Hepatocyte (in vitro differentiated cells): ENCODE data around the gene MFAP2. TPM values are rescaled to one million over a fixed set of nuclear protein-coding genes. Genes with fewer than 3 reads are reported as not detected.

Source experiments
- DNase-seq: peaks from one replicate; pipeline ENCODE4 v3.0.0-alpha.2; 2016; ENCODE audit warnings: low spot score
- H2AFZ ChIP-seq: fragments of 200-600 bp; sonication (generic); 2 replicates; pipeline ENCODE4 v1.6.0; 2016; ENCODE audit warnings: antibody characterized with exemption, mild to moderate bottlenecking
- H3K27ac ChIP-seq: fragments of 200-600 bp; sonication (generic); 2 replicates; pipeline ENCODE4 v1.5.1; 2016; ENCODE audit warnings: mild to moderate bottlenecking
- H3K27me3 ChIP-seq: fragments of 200-600 bp; sonication (generic); 2 replicates; pipeline ENCODE4 v1.6.1; 2016
- H3K36me3 ChIP-seq: fragments of 200-600 bp; sonication (generic); replicated peaks from 2 replicates; pipeline ENCODE4 v1.5.1; 2016; ENCODE audit warnings: low read depth; ENCODE audit not compliant: insufficient read depth
- H3K4me1 ChIP-seq: fragments of 200-600 bp; sonication (generic); 2 replicates; pipeline ENCODE4 v1.5.1; 2016; ENCODE audit warnings: mild to moderate bottlenecking, moderate library complexity; ENCODE audit not compliant: insufficient read depth
- H3K4me2 ChIP-seq: fragments of 200-600 bp; sonication (generic); 2 replicates; pipeline ENCODE4 v1.6.0; 2016
- H3K4me3 ChIP-seq: fragments of 200-600 bp; sonication (generic); 2 replicates; pipeline ENCODE4 v1.5.1; 2016; ENCODE audit warnings: mild to moderate bottlenecking
- H3K79me2 ChIP-seq: fragments of 200-600 bp; sonication (generic); 2 replicates; pipeline ENCODE4 v1.6.0; 2017; ENCODE audit warnings: mild to moderate bottlenecking
- H3K9me2 ChIP-seq: fragments of 200-600 bp; sonication (generic); replicated peaks from 2 replicates; pipeline ENCODE4 v1.6.0; 2017; ENCODE audit warnings: mild to moderate bottlenecking; ENCODE audit not compliant: insufficient read depth
- H3K9me3 ChIP-seq: fragments of 200-600 bp; sonication (generic); 2 replicates; pipeline ENCODE4 v1.5.1; 2016; ENCODE audit warnings: low read depth, mild to moderate bottlenecking
- H4K20me1 ChIP-seq: fragments of 200-600 bp; sonication (generic); 2 replicates; pipeline ENCODE4 v1.6.0; 2016; ENCODE audit warnings: mild to moderate bottlenecking; ENCODE audit not compliant: insufficient read depth, poor library complexity, severe bottlenecking
- CTCF ChIP-seq: fragments of 200-600 bp; sonication (generic); IDR thresholded peaks from 2 replicates; pipeline ENCODE4 v1.5.1; 2016; ENCODE audit warnings: antibody characterized with exemption, mild to moderate bottlenecking; ENCODE audit not compliant: poor library complexity
- EZH2 ChIP-seq: fragments of 200-600 bp; sonication (generic); IDR thresholded peaks from 2 replicates; pipeline ENCODE4 v1.6.1; 2016; ENCODE audit warnings: antibody characterized with exemption, mild to moderate bottlenecking, borderline replicate concordance
- EZH2phosphoT487 ChIP-seq: fragments of 200-600 bp; sonication (generic); IDR thresholded peaks from one replicate; pipeline ENCODE4 v1.6.1; 2018; ENCODE audit warnings: antibody characterized with exemption, mild to moderate bottlenecking, low read depth, moderate library complexity; ENCODE audit not compliant: unreplicated experiment, severe bottlenecking
- WGBS: methylation state at CpG from one replicate; pipeline ENCODE4 v1.1.6; 2016; ENCODE audit warnings: low lambda C conversion rate; ENCODE audit errors: missing lambda C conversion rate; 5-methylcytosine and 5-hydroxymethylcytosine counted together
- polyA plus RNA-seq: library from polyadenylated mRNA; unstranded; fragments of >200 nt; fragmentation: Nextera tagmentation; extraction: Ambion mirVana; gene quantifications from 2 replicates; pipeline ENCODE4 v1.2.1, GENCODE V29; 2016
- total RNA-seq: library from RNA; depleted of rRNA; stranded (reverse); fragments of >200 nt; gene quantifications from 2 replicates; pipeline ENCODE4 v1.2.3, GENCODE V29; 2014

The MFAP2 gene
- total and polyA plus RNA-seq, 2 experiments from 2014 or later, result 172 to 551 TPM

- Histone ChIP-seq H3K9me3 (no peaks in the 10 kb centered on the region), H3K4me3 (no peak overlapping the region), H3K4me1 (no peaks in the 10 kb centered on the region), H3K79me2 (no peaks in the 10 kb centered on the region), H3K27me3 (no peaks in the 10 kb centered on the region), H3K4me2 (no peak overlapping the region), H4K20me1 (no peaks in the 10 kb centered on the region), H2AFZ (no peak overlapping the region), H3K36me3 (no peaks in the 10 kb centered on the region), H3K27ac (no peak overlapping the region), H3K9me2 (no peaks in the 10 kb centered on the region)
- TF ChIP-seq EZH2phosphoT487 (no peak), EZH2 (no peak), CTCF (no peak)
- 97% methylated on average over 19 of the region's 19 CpGs for WGBS
- DNase-seq, result no peak
Measured at GRCh38 chr1:17001760-17002523, 21.5 kb upstream of the MFAP2 start.

GRCh38 chr1:16999863-17000262 lies 19.4 kb upstream of the MFAP2 start:
- DNase-seq, result no peak
- no peaks in the 10 kb centered on the region for H3K27me3 ChIP-seq
- no peak overlapping the region for H2AFZ ChIP-seq
- no peaks in the 10 kb centered on the region for H3K9me2 ChIP-seq
- H3K36me3 ChIP-seq, result no peaks in the 10 kb centered on the region
- no peak overlapping the region for H3K4me2 ChIP-seq
- no peak overlapping the region for H3K27ac ChIP-seq
- H3K4me3 ChIP-seq, result no peak overlapping the region
- WGBS, result 85% methylated on average over 8 of the region's 8 CpGs
- H3K9me3 ChIP-seq, result no peaks in the 10 kb centered on the region
- H3K79me2 ChIP-seq, result no peaks in the 10 kb centered on the region
- no peaks in the 10 kb centered on the region for H3K4me1 ChIP-seq
- no peak for TF ChIP-seq EZH2phosphoT487
- no peak for TF ChIP-seq CTCF
- TF ChIP-seq EZH2, result no peak
- H4K20me1 ChIP-seq, result no peaks in the 10 kb centered on the region

- no peaks in the 10 kb centered on the region for H3K79me2 ChIP-seq
- no peak overlapping the region for H3K4me3 ChIP-seq
- TF ChIP-seq CTCF (no peak), EZH2phosphoT487 (no peak), EZH2 (no peak)
- no peak overlapping the region for H2AFZ ChIP-seq
- no peak overlapping the region for H3K4me2 ChIP-seq
- no peaks in the 10 kb centered on the region for H4K20me1 ChIP-seq
- no peak for DNase-seq
- H3K9me3 ChIP-seq, result no peaks in the 10 kb centered on the region
- WGBS, result 93% methylated on average over 10 of the region's 10 CpGs
- no peaks in the 10 kb centered on the region for H3K9me2 ChIP-seq
- no peaks in the 10 kb centered on the region for H3K27me3 ChIP-seq
- H3K36me3 ChIP-seq, result no peaks in the 10 kb centered on the region
- H3K27ac ChIP-seq, result no peak overlapping the region
- H3K4me1 ChIP-seq, result no peaks in the 10 kb centered on the region
Measured at GRCh38 chr1:16998589-16998988, 18.2 kb upstream of the MFAP2 start.
